Caco-2 (cell line): ENCODE measurements around the gene PYCARD. TPM values are rescaled to one million over a fixed set of nuclear protein-coding genes. Genes with fewer than 3 reads are reported as not detected.

Experiments
- BruUV-seq: library from RNA; stranded (reverse); fragments of 400-500 nt; replicated peaks from 2 replicates; lab custom pipeline; 2021; lab: Mats Ljungman, UMichigan
- CTCF ChIA-PET: fragments of 300-600 bp; sonication (Branson Sonifier 250); formaldehyde crosslinking; loops from one replicate; lab custom pipeline; 2022; ENCODE audit warnings: antibody characterized with exemption; lab: Charles Lee
- POLR2A ChIA-PET: fragments of 300-600 bp; sonication (Branson Sonifier 250); formaldehyde crosslinking; loops from one replicate; lab custom pipeline; 2022; ENCODE audit warnings: antibody characterized with exemption; lab: Charles Lee
- DNase-seq, 2 experiments: peaks; one replicate each; pipeline versions ENCODE4 v3.0.0 to v3.0.0-alpha.2; 2020 to 2022
- H3K27me3 ChIP-seq: replicated peaks from 2 replicates; pipeline ENCODE4 v1.6.0; 2011; ENCODE audit warnings: low read length; ENCODE audit not compliant: control insufficient read depth, insufficient read depth
- H3K36me3 ChIP-seq: 2 replicates; pipeline ENCODE4 v1.5.1; 2011; ENCODE audit warnings: low read length; ENCODE audit not compliant: control insufficient read depth, insufficient read depth
- H3K4me1 ChIP-seq: fragments of 250-450 bp; sonication (Bioruptor Pico); 2 replicates; pipeline ENCODE4 v1.5.1; 2020; ENCODE audit warnings: mild to moderate bottlenecking
- H3K4me3 ChIP-seq: 2 replicates; pipeline ENCODE4 v1.5.1; 2011; ENCODE audit warnings: low read depth, mild to moderate bottlenecking, control low read depth, low read length
- H3K9me3 ChIP-seq: fragments of 250-450 bp; sonication (Bioruptor Pico); 2 replicates; pipeline ENCODE4 v1.5.1; 2020; ENCODE audit warnings: mild to moderate bottlenecking, moderate library complexity
- H3K27ac Mint-ChIP-seq: one replicate; pipeline ENCODE4 v1.8.0; 2022; ENCODE audit warnings: mixed read lengths; ENCODE audit not compliant: unreplicated experiment
- H3K27me3 Mint-ChIP-seq: one replicate; pipeline ENCODE4 v1.8.0; 2022; ENCODE audit warnings: mixed read lengths; ENCODE audit not compliant: insufficient read depth, unreplicated experiment
- H3K36me3 Mint-ChIP-seq: one replicate; pipeline ENCODE4 v1.8.0; 2022; ENCODE audit warnings: mild to moderate bottlenecking, mixed read lengths; ENCODE audit not compliant: insufficient read depth, unreplicated experiment
- H3K4me1 Mint-ChIP-seq: one replicate; pipeline ENCODE4 v1.8.0; 2022; ENCODE audit warnings: low read depth, mixed read lengths; ENCODE audit not compliant: unreplicated experiment
- H3K4me3 Mint-ChIP-seq: one replicate; pipeline ENCODE4 v1.8.0; 2022; ENCODE audit warnings: mild to moderate bottlenecking, moderate library complexity, mixed read lengths; ENCODE audit not compliant: unreplicated experiment
- H3K9me3 Mint-ChIP-seq: one replicate; pipeline ENCODE4 v1.8.0; 2022; ENCODE audit warnings: mixed read lengths; ENCODE audit not compliant: unreplicated experiment
- intact Hi-C: fragments of 100-400 bp; cut with micrococcal nuclease; formaldehyde crosslinking; loops from one replicate; pipeline ENCODE4 v1.10.0; 2022; ENCODE audit not compliant: unreplicated experiment
- total RNA-seq: library from RNA; stranded (reverse); gene quantifications from 2 replicates; pipeline ENCODE4 v1.2.3, GENCODE V29; 2022
- TF ChIP-seq, protein P1 (sequence below), 2 experiments: fragments of 200-600 bp in 1 of 2; IDR thresholded peaks; 1 replicate in 1 of 2; 2 replicates in 1 of 2; pipeline versions ENCODE4 v1.5.1 to v1.8.0; 2011 to 2022; ENCODE audit warnings: antibody characterized with exemption in 1 of 2, control low read depth in 1 of 2, inconsistent platforms in 1 of 2, low read depth in 1 of 2, low read length in 1 of 2, mild to moderate bottlenecking in 1 of 2, moderate library complexity in 1 of 2; ENCODE audit not compliant: insufficient read depth in 1 of 2, severe bottlenecking in 1 of 2, unreplicated experiment in 1 of 2

PYCARD gene
- total RNA-seq, 1 experiment from 2014 or later, result 0.84 TPM

DNA sequence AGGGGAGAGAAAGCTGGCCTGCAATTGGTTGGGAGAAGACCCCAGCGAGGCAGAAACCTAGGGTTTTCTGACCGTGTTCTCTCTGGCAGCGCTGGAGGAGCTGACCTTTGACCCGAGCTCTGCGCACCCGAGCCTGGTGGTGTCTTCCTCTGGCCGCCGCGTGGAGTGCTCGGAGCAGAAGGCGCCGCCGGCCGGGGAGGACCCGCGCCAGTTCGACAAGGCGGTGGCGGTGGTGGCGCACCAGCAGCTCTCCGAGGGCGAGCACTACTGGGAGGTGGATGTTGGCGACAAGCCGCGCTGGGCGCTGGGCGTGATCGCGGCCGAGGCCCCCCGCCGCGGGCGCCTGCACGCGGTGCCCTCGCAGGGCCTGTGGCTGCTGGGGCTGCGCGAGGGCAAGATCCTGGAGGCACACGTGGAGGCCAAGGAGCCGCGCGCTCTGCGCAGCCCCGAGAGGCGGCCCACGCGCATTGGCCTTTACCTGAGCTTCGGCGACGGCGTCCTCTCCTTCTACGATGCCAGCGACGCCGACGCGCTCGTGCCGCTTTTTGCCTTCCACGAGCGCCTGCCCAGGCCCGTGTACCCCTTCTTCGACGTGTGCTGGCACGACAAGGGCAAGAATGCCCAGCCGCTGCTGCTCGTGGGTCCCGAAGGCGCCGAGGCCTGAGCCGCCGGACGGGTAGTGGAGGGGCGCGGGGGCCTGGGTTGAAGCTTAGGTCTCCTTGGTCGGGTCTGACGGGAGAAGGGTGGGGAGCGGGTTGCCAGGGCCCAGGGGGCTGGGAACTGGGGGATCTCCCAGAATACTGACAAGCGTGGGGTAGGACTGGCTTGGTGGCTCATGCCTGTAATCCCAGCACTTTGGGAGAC, 21.8 kb upstream of the PYCARD start:
- POLR2A ChIA-PET, result no interaction called here
- TF ChIP-seq, protein P1, sequence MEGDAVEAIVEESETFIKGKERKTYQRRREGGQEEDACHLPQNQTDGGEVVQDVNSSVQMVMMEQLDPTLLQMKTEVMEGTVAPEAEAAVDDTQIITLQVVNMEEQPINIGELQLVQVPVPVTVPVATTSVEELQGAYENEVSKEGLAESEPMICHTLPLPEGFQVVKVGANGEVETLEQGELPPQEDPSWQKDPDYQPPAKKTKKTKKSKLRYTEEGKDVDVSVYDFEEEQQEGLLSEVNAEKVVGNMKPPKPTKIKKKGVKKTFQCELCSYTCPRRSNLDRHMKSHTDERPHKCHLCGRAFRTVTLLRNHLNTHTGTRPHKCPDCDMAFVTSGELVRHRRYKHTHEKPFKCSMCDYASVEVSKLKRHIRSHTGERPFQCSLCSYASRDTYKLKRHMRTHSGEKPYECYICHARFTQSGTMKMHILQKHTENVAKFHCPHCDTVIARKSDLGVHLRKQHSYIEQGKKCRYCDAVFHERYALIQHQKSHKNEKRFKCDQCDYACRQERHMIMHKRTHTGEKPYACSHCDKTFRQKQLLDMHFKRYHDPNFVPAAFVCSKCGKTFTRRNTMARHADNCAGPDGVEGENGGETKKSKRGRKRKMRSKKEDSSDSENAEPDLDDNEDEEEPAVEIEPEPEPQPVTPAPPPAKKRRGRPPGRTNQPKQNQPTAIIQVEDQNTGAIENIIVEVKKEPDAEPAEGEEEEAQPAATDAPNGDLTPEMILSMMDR (IDR thresholded peaks at IDR 0.05; ENCODE audit: insufficient read depth in 1 of 2, low read depth in 1 of 2, low read length in 1 of 2, severe bottlenecking in 1 of 2, unreplicated experiment in 1 of 2), result no peak
- H3K27me3 Mint-ChIP-seq, result peaks cover 3% of the 10 kb centered on the region
- H3K9me3 Mint-ChIP-seq, result no peaks in the 10 kb centered on the region
- no peak overlapping the region for H3K27ac Mint-ChIP-seq
- Histone ChIP-seq H3K9me3 (no peaks in the 10 kb centered on the region), H3K36me3 (no peaks in the 10 kb centered on the region), H3K4me3 (no peak overlapping the region), H3K4me1 (no peaks in the 10 kb centered on the region), H3K27me3 (no peaks in the 10 kb centered on the region; the same call in 1 of the 2 replicates)
- H3K4me3 Mint-ChIP-seq, result no peak overlapping the region
- peaks cover 6% of the 10 kb centered on the region for H3K4me1 Mint-ChIP-seq
- H3K36me3 Mint-ChIP-seq, result no peaks in the 10 kb centered on the region
- no peak for DNase-seq
- BruUV-seq, result no TSS peak
- intact Hi-C loops, result no loop called here
- CTCF ChIA-PET, result no interaction called here

DNA sequence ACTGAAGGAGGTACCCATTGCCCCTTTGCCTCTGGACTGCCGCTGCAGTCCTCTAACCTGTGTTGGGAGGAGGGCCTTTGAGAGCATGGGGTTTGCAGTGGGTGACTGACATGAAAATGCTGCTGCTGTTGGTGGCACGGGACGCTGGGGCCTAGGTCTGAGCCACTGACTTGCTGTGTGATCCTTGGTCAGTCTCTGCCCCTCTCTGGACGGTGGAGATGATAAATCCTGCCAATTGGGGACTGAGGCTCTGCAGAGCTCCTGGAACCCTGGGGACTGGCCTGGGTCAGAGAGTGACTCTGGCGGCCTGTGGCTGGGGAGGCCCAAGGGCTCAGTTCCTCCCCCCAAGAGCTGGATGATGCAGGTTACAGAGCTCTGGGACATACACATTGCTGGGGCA, 20.5 kb upstream of the PYCARD start:
- intact Hi-C loops, result no loop called here
- ChIA-PET POLR2A (no interaction called here), CTCF (no interaction called here)
- no peak overlapping the region for H3K27ac Mint-ChIP-seq
- TF ChIP-seq, protein P1 (IDR thresholded peaks at IDR 0.05; ENCODE audit: insufficient read depth in 1 of 2, low read depth in 1 of 2, low read length in 1 of 2, severe bottlenecking in 1 of 2, unreplicated experiment in 1 of 2), result no peak
- no peak overlapping the region for H3K4me3 Mint-ChIP-seq
- Histone ChIP-seq H3K36me3 (no peaks in the 10 kb centered on the region), H3K4me1 (no peaks in the 10 kb centered on the region), H3K4me3 (no peak overlapping the region), H3K27me3 (no peaks in the 10 kb centered on the region; the same call in 1 of the 2 replicates), H3K9me3 (no peaks in the 10 kb centered on the region)
- no peaks in the 10 kb centered on the region for H3K9me3 Mint-ChIP-seq
- peaks cover 3% of the 10 kb centered on the region for H3K27me3 Mint-ChIP-seq
- DNase-seq, result no peak
- no peaks in the 10 kb centered on the region for H3K4me1 Mint-ChIP-seq
- no TSS peak for BruUV-seq
- no peaks in the 10 kb centered on the region for H3K36me3 Mint-ChIP-seq

DNA sequence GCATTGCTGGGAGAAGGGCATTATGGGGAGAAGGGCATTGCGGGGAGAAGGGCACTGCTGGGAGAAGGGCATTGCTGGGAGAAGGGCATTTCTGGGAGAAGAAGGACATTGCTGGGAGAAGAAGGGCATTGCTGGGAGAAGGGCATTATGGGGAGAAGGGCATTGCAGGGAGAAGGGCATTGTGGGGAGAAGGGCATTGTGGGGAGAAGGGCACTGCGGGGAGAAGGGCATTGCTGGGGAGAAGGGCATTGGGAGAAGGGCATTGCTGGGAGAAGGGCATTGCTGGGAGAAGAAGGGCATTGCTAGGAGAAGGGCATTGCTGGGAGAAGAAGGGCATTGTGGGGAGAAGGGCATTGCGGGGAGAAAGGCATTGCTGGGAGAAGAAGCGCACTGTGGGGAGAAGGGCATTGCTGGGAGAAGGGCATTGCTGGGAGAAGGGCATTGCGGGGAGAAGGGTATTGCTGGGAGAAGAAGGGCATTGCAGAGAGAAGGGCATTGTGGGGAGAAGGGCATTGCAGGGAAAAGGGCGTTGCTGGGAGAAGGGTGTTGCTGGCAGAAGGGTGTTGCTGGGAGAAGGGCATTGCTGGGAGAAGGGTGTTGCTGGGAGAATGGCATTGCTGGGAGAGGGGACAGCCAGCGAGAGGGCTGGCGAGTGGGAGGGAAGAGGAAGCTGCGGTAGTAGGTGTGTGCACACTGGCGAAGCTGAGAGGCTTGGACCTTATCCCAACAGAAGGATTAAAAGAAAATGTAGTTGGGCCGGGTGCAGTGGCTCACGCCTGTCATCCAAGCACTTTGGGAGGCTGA, 19.0 kb upstream of the PYCARD start:
- ChIA-PET CTCF (no interaction called here), POLR2A (no interaction called here)
- no peaks in the 10 kb centered on the region for H3K4me1 ChIP-seq
- H3K9me3 Mint-ChIP-seq, result no peaks in the 10 kb centered on the region
- H3K27me3 ChIP-seq, result no peaks in the 10 kb centered on the region; the same call in 1 of the 2 replicates
- H3K9me3 ChIP-seq, result no peaks in the 10 kb centered on the region
- no peak overlapping the region for H3K4me3 Mint-ChIP-seq
- intact Hi-C loops, result no loop called here
- no peak overlapping the region for H3K4me3 ChIP-seq
- no TSS peak for BruUV-seq
- H3K4me1 Mint-ChIP-seq, result no peaks in the 10 kb centered on the region
- H3K36me3 ChIP-seq, result no peaks in the 10 kb centered on the region
- no peaks in the 10 kb centered on the region for H3K36me3 Mint-ChIP-seq
- DNase-seq, result no peak
- TF ChIP-seq, protein P1 (IDR thresholded peaks at IDR 0.05; ENCODE audit: insufficient read depth in 1 of 2, low read depth in 1 of 2, low read length in 1 of 2, severe bottlenecking in 1 of 2, unreplicated experiment in 1 of 2), result no peak
- H3K27ac Mint-ChIP-seq, result no peak overlapping the region
- H3K27me3 Mint-ChIP-seq, result peaks cover 3% of the 10 kb centered on the region
